Osteocyte (in vitro differentiated cells): ENCODE data around the gene INPP4A. TPM values are rescaled to one million over a fixed set of nuclear protein-coding genes. Genes with fewer than 3 reads are reported as not detected.

Source experiments
- DNase-seq: peaks from one replicate; pipeline ENCODE4 v3.0.0; 2021; ENCODE audit warnings: mixed read lengths; ENCODE audit not compliant: unreplicated experiment; ENCODE audit errors: extremely low spot score
- H3K27ac Mint-ChIP-seq: one replicate; pipeline ENCODE4 v1.8.0; 2021; ENCODE audit warnings: mild to moderate bottlenecking, mixed read lengths; ENCODE audit not compliant: unreplicated experiment
- H3K27me3 Mint-ChIP-seq: one replicate; pipeline ENCODE4 v1.8.0; 2021; ENCODE audit warnings: mixed read lengths; ENCODE audit not compliant: unreplicated experiment
- H3K36me3 Mint-ChIP-seq: one replicate; pipeline ENCODE4 v1.8.0; 2021; ENCODE audit warnings: mixed read lengths; ENCODE audit not compliant: unreplicated experiment
- H3K4me1 Mint-ChIP-seq: one replicate; pipeline ENCODE4 v1.8.0; 2021; ENCODE audit warnings: mixed read lengths; ENCODE audit not compliant: unreplicated experiment
- H3K4me3 Mint-ChIP-seq: one replicate; pipeline ENCODE4 v1.8.0; 2021; ENCODE audit warnings: mild to moderate bottlenecking, moderate library complexity, mixed read lengths; ENCODE audit not compliant: unreplicated experiment
- H3K9me3 Mint-ChIP-seq: one replicate; pipeline ENCODE4 v1.8.0; 2021; ENCODE audit warnings: mixed read lengths; ENCODE audit not compliant: unreplicated experiment
- total RNA-seq: library from RNA; stranded (reverse); gene quantifications from 2 replicates; pipeline ENCODE4 v1.2.1, GENCODE V29; 2021
- TF ChIP-seq, protein P1 (sequence below): fragments of 200-600 bp; sonication (generic); IDR thresholded peaks from 2 replicates; pipeline ENCODE4 v1.5.0; 2021; ENCODE audit warnings: antibody characterized with exemption, mild to moderate bottlenecking, moderate library complexity

INPP4A gene
- total RNA-seq, 1 donor from 2014 or later: 31.4 TPM

DNA sequence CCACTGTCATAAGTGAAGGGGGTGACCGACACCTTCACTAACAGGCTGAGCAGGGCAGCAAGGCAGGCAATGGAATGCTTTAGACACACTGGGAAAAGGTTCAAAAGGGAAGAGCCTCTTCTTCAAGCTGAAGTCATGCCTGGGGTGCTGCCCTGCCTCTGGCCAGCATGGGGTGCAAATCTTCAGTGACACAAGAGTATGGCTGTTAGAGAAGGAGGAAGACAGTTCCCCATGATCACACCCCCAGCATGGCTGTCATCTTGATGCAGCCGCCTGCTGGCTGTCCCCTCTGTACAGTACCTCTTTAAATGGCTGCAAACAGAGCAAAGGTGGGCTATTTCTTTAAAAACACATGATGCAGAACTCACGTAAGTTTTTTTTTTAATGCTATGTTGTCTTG, 71.9 kb downstream of the INPP4A start:
- TF ChIP-seq, protein P1, sequence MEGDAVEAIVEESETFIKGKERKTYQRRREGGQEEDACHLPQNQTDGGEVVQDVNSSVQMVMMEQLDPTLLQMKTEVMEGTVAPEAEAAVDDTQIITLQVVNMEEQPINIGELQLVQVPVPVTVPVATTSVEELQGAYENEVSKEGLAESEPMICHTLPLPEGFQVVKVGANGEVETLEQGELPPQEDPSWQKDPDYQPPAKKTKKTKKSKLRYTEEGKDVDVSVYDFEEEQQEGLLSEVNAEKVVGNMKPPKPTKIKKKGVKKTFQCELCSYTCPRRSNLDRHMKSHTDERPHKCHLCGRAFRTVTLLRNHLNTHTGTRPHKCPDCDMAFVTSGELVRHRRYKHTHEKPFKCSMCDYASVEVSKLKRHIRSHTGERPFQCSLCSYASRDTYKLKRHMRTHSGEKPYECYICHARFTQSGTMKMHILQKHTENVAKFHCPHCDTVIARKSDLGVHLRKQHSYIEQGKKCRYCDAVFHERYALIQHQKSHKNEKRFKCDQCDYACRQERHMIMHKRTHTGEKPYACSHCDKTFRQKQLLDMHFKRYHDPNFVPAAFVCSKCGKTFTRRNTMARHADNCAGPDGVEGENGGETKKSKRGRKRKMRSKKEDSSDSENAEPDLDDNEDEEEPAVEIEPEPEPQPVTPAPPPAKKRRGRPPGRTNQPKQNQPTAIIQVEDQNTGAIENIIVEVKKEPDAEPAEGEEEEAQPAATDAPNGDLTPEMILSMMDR: no peak
- Mint-ChIP-seq H3K4me1 (peaks cover 21% of the 10 kb centered on the region), H3K27ac (no peak overlapping the region)

GRCh38 chr2:98517636-98518035, 73.0 kb downstream of the INPP4A start:
- TF ChIP-seq, protein P1: no peak
- Mint-ChIP-seq H3K36me3 (no peaks in the 10 kb centered on the region), H3K27ac (no peak overlapping the region), H3K4me3 (no peak overlapping the region), H3K9me3 (no peaks in the 10 kb centered on the region), H3K27me3 (no peaks in the 10 kb centered on the region), H3K4me1 (peaks cover 21% of the 10 kb centered on the region)
- DNase-seq: no peak

More for the DNA sequence above, 71.9 kb downstream of the INPP4A start:
- Mint-ChIP-seq H3K36me3 (no peaks in the 10 kb centered on the region), H3K9me3 (no peaks in the 10 kb centered on the region), H3K4me3 (no peak overlapping the region), H3K27me3 (no peaks in the 10 kb centered on the region)
- no peak for DNase-seq

DNA sequence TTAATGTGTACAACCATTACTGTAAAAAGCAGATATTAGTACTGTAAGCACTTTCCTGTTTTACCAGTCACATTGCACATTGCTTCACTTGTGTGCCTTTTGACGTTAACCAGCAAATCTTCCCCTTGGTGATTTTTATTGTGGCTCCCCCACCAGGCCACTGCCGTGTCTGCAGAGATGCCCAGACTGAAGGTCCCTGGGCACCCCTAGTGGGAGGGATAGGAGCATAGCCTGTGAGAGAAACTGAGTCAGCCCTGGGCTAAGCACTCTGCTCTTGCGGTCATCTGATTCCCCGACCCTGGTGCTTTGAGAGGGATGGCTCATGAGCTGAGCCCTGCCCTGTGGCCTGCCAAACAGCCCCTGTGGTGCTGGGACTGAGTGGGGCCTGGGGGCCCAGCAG, 73.4 kb downstream of the INPP4A start:
- Mint-ChIP-seq H3K27me3 (no peaks in the 10 kb centered on the region), H3K36me3 (no peaks in the 10 kb centered on the region), H3K4me3 (no peak overlapping the region), H3K27ac (no peak overlapping the region), H3K9me3 (no peaks in the 10 kb centered on the region), H3K4me1 (peaks cover 21% of the 10 kb centered on the region)
- DNase-seq: no peak
- TF ChIP-seq, protein P1: peak; percentile 41

GRCh38 chr2:98519156-98519555, 74.5 kb downstream of the INPP4A start:
- H3K27me3 Mint-ChIP-seq: no peaks in the 10 kb centered on the region
- DNase-seq: no peak
- TF ChIP-seq, protein P1: no peak
- H3K36me3 Mint-ChIP-seq: no peaks in the 10 kb centered on the region
- H3K9me3 Mint-ChIP-seq: no peaks in the 10 kb centered on the region
- H3K4me3 Mint-ChIP-seq: no peak overlapping the region
- H3K4me1 Mint-ChIP-seq: peaks cover 21% of the 10 kb centered on the region
- no peak overlapping the region for H3K27ac Mint-ChIP-seq

GRCh38 chr2:98519851-98520250, 75.2 kb downstream of the INPP4A start:
- no peaks in the 10 kb centered on the region for H3K36me3 Mint-ChIP-seq
- no peak overlapping the region for H3K27ac Mint-ChIP-seq
- peaks cover 21% of the 10 kb centered on the region for H3K4me1 Mint-ChIP-seq
- no peak for DNase-seq
- H3K4me3 Mint-ChIP-seq: no peak overlapping the region
- no peaks in the 10 kb centered on the region for H3K27me3 Mint-ChIP-seq
- no peaks in the 10 kb centered on the region for H3K9me3 Mint-ChIP-seq
- TF ChIP-seq, protein P1: no peak
